GM10248 (cell line): ENCODE results near the gene STPG3.

Experiments used
- CTCF ChIA-PET: fragments of 300-600 bp; sonication (Branson Sonifier 250); formaldehyde crosslinking; extraction: SDS; loops from one replicate; lab custom pipeline; 2021; ENCODE audit warnings: antibody characterized with exemption; lab: Yijun Ruan, JAX
- POLR2A ChIA-PET: fragments of 350-650 bp; sonication (Branson Sonifier 250); formaldehyde crosslinking; extraction: SDS; loops from one replicate; lab custom pipeline; 2020; ENCODE audit warnings: antibody characterized with exemption; lab: Yijun Ruan, JAX
- DNase-seq: peaks from one replicate; pipeline ENCODE4 v3.0.0; 2012; ENCODE audit errors: extremely low spot score
- TF ChIP-seq, protein P1 (sequence below): IDR thresholded peaks from 2 replicates; pipeline ENCODE4 v1.5.1; 2012; ENCODE audit warnings: mild to moderate bottlenecking, low read depth; ENCODE audit errors: extremely low read depth, missing control alignments, control extremely low read depth

The STPG3 gene

GRCh38 chr9:137232510-137232909 lies 18.6 kb upstream of the STPG3 start:
- TF ChIP-seq, protein P1, sequence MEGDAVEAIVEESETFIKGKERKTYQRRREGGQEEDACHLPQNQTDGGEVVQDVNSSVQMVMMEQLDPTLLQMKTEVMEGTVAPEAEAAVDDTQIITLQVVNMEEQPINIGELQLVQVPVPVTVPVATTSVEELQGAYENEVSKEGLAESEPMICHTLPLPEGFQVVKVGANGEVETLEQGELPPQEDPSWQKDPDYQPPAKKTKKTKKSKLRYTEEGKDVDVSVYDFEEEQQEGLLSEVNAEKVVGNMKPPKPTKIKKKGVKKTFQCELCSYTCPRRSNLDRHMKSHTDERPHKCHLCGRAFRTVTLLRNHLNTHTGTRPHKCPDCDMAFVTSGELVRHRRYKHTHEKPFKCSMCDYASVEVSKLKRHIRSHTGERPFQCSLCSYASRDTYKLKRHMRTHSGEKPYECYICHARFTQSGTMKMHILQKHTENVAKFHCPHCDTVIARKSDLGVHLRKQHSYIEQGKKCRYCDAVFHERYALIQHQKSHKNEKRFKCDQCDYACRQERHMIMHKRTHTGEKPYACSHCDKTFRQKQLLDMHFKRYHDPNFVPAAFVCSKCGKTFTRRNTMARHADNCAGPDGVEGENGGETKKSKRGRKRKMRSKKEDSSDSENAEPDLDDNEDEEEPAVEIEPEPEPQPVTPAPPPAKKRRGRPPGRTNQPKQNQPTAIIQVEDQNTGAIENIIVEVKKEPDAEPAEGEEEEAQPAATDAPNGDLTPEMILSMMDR = no peak
- ChIA-PET POLR2A (no interaction called here), CTCF (no interaction called here)
- no peak for DNase-seq

DNA sequence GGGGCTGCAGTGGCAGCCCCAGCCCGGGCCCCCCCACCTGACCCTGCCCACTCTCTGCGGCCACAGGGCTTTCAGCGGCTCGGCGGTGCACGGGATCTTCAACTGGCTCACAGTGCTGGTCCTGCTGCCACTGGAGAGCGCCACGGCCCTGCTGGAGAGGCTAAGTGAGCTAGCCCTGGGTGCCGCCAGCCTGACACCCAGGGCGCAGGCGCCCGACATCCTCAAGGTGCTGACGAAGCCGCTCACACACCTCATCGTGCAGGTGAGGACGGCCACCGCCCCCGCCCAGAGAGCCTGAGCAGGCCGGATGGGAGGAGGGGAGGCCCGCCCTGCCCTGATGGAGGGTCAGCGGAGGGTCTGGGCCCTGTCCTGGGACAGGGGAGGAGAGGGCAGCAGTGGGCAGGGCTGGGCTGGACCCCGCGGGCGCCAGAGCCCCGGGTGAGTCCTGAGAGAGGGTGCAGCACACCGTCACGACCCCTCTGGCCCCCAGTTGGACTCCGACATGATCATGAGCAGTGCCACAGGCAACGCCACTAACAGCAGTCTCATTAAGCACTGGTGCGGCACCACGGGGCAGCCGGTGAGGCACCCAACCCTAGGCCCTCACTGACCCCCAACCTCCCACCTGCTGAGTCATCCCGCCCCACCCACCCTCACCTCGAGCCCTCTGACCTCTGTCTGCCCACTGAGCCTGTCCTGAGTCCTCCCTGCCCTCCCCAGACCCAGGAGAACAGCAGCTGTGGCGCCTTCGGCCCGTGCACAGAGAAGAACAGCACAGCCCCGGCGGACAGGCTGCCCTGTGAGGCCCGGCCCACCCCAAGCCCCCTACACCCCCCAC lies 17.7 kb upstream of the STPG3 start:
- ChIA-PET CTCF (interaction anchor here (8.0 kb wide), 1 partner anchor 8 kb away, joined by 92 read pairs; the partner anchor contains the start of genes CYSRT1, RNF208 and RNF224), POLR2A (no interaction called here)
- no peak for DNase-seq
- TF ChIP-seq, protein P1 = no peak

- ChIA-PET CTCF (interaction anchor here (0.8 to 8.0 kb wide), 6 partner anchors 9 to 115 kb away, joined by 3 to 92 read pairs (median 4); partner anchors contain the start of genes CYSRT1, RNF208 and RNF224), POLR2A (no interaction called here)
- TF ChIP-seq, protein P1 = no peak
- no peak for DNase-seq
Observed at GRCh38 chr9:137234055-137234697, 16.9 kb upstream of the STPG3 start.

DNA sequence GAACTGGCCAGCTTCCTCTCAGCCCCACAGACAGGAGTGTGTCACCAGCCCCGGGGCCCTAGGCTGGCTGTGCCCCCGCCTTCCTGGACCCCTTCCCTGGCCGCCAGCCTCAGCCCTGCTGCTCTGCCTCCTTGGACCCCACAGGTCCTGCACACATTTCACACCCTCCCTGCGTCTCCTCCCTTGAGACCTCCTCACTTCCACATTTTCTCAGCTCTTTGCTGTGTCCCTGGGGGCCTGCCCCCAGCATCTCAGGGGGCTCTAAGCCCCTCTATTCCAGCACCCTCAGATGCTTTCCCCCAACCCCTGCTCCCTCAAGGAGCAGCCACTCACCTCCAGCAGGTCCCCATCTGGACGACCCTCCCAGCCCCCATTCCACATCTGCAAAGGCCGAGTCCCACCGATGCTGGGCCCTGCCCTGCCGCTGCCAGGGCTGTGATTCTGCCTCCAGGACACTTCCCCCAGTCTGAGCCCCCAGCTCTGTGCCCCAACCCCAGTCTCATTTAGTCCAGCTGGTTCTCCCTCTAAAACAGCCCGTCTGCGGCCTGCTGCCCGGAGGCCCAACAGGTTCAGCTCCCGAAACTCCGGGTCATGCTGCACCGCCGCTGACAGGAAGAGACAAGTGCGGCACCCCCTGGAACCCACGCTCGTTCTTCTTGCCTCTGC lies 16.2 kb upstream of the STPG3 start:
- DNase-seq = no peak
- CTCF ChIA-PET = interaction anchor here (0.7 to 8.0 kb wide), 12 partner anchors 10 to 188 kb away, joined by 3 to 92 read pairs (median 3); partner anchors contain the start of genes ANAPC2, CYSRT1, NPDC1 and NRARP
- POLR2A ChIA-PET = no interaction called here
- TF ChIP-seq, protein P1 = no peak

DNA sequence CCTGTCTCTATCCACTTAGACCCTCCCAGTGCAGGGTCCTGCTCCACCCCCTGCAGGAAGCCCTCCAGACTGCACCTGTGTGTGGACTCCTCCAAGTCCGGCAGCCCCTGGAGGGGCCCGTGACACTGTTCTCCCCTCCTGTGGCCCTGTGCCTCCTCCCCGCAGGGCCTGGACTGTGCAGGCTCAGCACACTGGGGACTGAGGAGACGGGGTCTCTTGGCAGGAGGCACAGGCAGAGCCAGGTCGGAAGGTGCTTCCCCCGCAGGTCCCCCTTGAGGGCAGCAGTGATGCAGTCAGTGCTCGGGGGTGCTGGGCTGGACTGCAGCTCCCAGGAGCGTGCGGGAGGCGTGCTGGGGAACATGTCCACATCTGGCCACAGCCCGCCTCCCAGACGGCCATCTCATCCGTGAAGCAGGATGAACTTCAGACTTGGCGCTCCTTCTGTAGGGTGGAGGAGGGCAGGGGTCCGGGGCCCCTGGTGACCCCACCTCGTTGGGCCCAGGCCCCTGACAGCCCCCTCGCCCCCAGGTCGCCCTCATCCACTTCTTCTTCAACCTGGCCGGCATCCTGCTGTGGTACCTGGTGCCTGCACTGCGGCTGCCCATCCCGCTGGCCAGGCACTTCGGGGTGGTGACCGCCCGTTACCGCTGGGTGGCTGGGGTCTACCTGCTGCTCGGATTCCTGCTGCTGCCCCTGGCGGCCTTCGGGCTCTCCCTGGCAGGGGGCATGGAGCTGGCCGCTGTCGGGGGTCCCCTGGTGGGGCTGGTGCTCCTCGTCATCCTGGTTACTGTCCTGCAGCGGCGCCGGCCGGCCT lies 15.5 kb upstream of the STPG3 start:
- TF ChIP-seq, protein P1 = no peak
- POLR2A ChIA-PET = interaction anchor here (0.6 to 1.0 kb wide), 5 partner anchors 10 to 344 kb away, joined by 4 to 6 read pairs (median 4); no protein-coding TSS in a partner anchor
- DNase-seq = no peak
- CTCF ChIA-PET = interaction anchor here (0.7 to 8.0 kb wide), 41 partner anchors 10 to 288 kb away, joined by 3 to 92 read pairs (median 6); partner anchors contain the start of genes ANAPC2, CYSRT1, NPDC1 and NRARP
